OCI-LY1 (cell line): ENCODE results near the gene ZIC1.

Experiments
- EZH2 ChIP-seq: fragments of 200-600 bp; sonication (generic), shearing (Covaris generic); IDR thresholded peaks from 2 replicates; pipeline ENCODE4 v1.8.0; 2017; ENCODE audit warnings: borderline replicate concordance, mixed run types, mild to moderate bottlenecking, antibody characterized with exemption, low read length, moderate library complexity, mixed read lengths
- TF ChIP-seq, protein P1 (sequence below): fragments of 200-600 bp; sonication (generic), shearing (Covaris generic); IDR thresholded peaks from 2 replicates; pipeline ENCODE4 v1.5.1; 2017; ENCODE audit warnings: mild to moderate bottlenecking, antibody characterized with exemption, low read length, moderate library complexity, mixed read lengths

GRCh38 chr3:147385059-147386012, 23.8 kb upstream of the ZIC1 start:
- TF ChIP-seq, protein P1, sequence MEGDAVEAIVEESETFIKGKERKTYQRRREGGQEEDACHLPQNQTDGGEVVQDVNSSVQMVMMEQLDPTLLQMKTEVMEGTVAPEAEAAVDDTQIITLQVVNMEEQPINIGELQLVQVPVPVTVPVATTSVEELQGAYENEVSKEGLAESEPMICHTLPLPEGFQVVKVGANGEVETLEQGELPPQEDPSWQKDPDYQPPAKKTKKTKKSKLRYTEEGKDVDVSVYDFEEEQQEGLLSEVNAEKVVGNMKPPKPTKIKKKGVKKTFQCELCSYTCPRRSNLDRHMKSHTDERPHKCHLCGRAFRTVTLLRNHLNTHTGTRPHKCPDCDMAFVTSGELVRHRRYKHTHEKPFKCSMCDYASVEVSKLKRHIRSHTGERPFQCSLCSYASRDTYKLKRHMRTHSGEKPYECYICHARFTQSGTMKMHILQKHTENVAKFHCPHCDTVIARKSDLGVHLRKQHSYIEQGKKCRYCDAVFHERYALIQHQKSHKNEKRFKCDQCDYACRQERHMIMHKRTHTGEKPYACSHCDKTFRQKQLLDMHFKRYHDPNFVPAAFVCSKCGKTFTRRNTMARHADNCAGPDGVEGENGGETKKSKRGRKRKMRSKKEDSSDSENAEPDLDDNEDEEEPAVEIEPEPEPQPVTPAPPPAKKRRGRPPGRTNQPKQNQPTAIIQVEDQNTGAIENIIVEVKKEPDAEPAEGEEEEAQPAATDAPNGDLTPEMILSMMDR = no peak
- no peak for TF ChIP-seq EZH2
